Vagina (tissue), 2 donors: ENCODE measurements around the gene LMO7.

Experiments used
- POLR2A ChIP-seq, 2 donors: fragments of 450-650 bp; IDR thresholded peaks; one replicate each; pipeline ENCODE4 v1.6.1; 2017; ENCODE audit warnings: antibody characterized with exemption in 2 of 2, mild to moderate bottlenecking in 2 of 2, moderate library complexity in 2 of 2
- TF ChIP-seq, protein P1 (sequence below), 3 experiments: fragments of 450-650 bp in 2 of 3; fragments of 200-600 bp in 1 of 3; sonication (generic) in 1 of 3; IDR thresholded peaks; one replicate each; pipeline ENCODE4 v1.5.1; 2017 to 2019; ENCODE audit warnings: antibody characterized with exemption in 3 of 3, mild to moderate bottlenecking in 2 of 3, moderate library complexity in 2 of 3

DNA sequence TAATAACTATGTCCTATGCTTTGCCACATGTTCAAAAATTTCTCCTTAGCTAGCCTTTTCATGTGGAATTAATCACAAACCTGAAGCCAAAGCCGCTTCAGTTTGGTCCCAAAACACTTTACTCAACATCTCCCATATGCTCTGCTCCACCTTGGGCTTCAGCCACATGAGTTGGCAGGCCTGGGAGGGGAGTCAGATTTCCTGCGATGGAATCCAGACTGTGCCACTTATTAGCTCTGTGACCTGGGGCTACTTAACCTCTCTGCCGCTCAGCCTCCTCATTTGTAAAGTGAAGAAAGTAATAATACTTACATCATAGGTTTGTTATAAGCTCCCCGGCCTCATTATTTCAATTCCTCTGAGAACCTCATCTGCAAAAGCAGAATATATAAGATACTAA is 272.0 kb downstream of the LMO7 start:
- TF ChIP-seq, protein P1, sequence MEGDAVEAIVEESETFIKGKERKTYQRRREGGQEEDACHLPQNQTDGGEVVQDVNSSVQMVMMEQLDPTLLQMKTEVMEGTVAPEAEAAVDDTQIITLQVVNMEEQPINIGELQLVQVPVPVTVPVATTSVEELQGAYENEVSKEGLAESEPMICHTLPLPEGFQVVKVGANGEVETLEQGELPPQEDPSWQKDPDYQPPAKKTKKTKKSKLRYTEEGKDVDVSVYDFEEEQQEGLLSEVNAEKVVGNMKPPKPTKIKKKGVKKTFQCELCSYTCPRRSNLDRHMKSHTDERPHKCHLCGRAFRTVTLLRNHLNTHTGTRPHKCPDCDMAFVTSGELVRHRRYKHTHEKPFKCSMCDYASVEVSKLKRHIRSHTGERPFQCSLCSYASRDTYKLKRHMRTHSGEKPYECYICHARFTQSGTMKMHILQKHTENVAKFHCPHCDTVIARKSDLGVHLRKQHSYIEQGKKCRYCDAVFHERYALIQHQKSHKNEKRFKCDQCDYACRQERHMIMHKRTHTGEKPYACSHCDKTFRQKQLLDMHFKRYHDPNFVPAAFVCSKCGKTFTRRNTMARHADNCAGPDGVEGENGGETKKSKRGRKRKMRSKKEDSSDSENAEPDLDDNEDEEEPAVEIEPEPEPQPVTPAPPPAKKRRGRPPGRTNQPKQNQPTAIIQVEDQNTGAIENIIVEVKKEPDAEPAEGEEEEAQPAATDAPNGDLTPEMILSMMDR (IDR thresholded peaks at IDR 0.05): no peak
- TF ChIP-seq POLR2A (IDR thresholded peaks at IDR 0.05): no peak
